HK-2 (cell line): ENCODE measurements around the gene ISYNA1.

Source experiments
- DNase-seq: peaks from one replicate; pipeline ENCODE4 v3.0.0-alpha.2; 2018; ENCODE audit not compliant: unreplicated experiment

ISYNA1 gene

DNA sequence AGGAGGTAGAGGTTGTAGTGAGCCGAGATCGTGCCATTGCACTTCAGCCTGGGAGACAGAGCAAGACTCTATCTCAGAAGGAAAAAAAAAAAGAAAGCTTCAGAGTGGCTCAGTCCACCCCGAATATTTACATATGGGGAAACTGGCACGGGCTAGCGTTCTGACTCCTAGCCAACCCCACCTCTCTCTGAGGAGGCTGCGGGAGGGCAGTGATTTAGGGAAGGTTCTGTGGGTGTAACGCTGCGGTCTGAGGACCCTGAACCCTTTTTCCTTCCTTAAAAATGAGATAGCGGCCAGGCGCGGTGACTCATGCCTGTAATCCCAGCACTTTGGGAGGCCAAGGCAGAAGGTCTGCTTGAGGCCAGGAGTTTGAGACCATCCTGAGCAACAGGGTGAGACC, 45.5 kb downstream of the ISYNA1 start:
- DNase-seq = no peak

DNA sequence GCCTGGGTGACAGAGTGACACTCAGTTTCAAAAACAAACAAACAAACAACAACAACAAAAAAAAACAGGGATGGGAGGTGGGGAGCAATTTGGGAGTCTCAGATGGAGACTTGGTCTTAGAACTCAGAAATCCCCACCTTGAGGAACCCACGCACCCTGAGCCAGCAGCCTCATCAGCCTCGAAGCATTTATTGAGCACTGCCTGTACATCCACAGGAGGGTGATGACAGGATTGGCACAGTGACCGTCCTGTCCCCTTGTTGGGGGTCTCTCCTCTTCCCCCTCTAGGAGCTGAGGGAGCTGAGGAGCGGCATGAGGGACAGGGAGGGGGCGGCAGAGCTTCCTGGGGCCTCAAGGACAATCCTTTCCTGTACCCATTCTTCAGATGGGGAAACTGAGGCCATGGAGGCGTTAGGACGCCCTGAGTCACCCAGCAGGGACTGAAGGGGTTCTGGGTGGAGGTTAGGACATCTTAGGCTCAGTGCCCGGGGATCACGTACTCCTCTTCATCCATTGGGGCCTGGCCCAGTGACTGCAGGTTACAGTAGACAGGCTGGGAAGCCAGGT, 46.3 kb downstream of the ISYNA1 start:
- DNase-seq = no peak

DNA sequence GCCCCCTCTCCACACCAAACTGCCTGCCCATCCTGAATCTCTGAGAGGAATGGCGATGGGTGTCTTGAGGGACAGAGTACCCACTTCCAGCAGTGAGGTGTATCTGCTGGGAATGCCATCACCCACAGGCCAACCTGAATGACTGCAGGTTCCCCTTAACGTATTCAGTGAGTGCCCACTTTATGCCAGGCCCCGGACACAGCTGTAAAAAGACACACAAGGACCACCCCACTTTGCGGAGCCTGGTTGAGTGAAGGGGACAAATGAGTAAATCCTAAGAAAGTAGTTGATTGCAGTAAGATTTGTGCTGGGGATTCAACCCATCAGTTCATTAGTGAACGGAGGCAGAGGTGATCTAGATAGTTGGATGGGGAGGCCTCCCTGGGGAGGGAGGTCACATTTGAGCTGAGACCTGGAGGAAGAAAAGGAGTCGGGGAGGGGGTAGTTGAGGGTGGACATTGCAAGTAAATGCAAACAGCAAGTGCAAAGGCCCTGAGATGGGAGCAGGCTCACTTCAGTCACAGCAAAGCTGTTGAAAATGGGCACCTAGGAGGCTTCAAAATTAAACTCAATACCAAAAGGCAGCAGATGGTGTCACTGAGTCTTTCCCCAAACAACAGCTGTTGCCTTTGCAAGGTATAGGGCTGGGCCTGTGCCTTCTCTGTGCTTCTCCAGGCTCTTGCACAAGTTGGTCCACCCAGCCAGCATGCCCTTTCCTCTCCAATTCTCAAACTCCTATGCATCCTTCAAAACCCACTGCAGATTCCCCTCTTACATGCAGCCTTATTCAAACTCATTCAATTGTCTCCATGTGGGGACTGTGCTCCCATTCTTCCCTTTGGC, 47.6 kb downstream of the ISYNA1 start:
- DNase-seq = no peak

- no peak for DNase-seq
Measured at GRCh38 chr19:18389726-18390064, 48.2 kb downstream of the ISYNA1 start.

DNA sequence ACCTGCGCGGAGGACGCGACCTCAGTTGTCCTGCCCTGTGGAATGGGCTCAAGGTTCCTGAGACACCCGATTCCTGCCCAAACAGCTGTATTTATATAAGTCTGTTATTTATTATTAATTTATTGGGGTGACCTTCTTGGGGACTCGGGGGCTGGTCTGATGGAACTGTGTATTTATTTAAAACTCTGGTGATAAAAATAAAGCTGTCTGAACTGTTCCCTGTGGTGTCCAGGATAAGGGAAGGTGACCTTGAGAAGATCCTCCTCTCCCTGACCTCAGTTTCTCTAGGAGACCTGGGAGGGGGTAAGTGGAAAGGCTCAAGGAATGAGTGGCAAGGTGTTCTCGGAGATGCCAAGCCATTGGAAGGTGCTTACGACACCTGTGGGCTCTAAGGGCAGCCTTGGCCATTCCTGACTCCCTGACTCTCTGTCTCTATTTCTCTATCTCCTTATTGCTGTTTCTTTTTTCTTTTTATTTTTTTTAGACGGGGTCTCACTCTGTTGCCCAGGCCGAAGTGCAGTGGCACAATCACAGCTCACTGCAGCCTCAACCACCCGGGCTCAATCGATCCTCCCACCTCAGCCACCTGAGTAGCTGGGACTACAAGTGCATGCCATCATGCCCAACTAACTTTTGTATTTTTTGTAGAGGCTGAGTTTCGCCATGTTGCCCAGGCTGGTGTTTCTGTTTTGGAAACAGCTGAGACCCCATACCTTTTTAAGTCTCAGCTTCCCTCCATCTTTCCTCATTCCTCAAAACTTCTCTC, 48.8 kb downstream of the ISYNA1 start:
- DNase-seq = no peak

DNA sequence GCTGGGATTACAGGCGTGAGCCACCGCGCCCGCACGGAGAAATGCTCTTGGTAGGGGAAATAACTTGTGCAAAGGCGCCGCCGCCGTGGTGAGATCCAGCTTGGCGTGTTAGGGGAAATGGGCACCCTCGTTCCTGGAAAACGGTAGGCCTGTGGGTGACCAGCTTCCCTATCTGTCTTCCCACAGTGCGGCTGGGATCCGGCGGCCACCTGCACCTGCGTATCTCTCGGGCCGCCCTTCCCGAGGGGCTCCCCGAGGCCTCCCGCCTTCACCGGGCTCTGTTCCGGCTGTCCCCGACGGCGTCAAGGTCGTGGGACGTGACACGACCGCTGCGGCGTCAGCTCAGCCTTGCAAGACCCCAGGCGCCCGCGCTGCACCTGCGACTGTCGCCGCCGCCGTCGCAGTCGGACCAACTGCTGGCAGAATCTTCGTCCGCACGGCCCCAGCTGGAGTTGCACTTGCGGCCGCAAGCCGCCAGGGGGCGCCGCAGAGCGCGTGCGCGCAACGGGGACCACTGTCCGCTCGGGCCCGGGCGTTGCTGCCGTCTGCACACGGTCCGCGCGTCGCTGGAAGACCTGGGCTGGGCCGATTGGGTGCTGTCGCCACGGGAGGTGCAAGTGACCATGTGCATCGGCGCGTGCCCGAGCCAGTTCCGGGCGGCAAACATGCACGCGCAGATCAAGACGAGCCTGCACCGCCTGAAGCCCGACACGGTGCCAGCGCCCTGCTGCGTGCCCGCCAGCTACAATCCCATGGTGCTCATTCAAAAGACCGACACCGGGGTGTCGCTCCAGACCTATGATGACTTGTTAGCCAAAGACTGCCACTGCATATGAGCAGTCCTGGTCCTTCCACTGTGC, 49.6 kb downstream of the ISYNA1 start:
- peak; percentile 77 for DNase-seq

DNA sequence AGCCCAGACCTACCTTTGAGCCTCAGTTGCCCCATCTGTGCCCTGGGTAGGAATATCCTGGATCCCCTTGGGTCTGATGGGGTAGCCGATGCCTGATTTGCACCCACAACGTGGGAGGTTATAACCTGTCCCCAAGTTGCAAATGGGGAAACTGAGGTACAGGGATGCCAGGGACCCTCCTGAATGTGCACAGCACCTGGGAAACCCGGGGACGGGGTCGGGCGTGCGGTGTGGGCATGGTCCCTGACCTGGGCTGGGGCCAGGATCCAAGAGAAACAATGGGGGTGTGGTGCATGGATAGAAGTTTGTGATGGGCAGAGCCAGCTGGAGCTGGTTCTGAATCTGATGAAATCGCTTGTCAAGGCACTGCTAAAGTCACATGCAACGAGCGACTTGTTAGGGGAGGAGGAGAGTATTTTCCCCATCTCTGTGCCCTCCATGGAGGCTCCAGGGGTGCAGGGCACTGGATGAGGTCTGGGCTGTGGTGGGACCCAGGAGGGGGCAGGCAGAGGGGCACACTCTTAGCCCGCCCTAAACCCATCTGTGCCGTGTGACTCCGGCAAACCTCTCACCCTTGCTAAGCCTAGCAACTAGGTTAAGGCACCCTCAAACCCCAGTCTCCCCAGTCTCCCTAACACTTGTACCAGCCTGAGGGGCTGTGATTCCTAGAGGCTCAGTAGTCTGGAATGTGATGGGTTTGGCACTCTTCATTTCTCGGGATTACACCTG, 51.2 kb downstream of the ISYNA1 start:
- DNase-seq = no peak

DNA sequence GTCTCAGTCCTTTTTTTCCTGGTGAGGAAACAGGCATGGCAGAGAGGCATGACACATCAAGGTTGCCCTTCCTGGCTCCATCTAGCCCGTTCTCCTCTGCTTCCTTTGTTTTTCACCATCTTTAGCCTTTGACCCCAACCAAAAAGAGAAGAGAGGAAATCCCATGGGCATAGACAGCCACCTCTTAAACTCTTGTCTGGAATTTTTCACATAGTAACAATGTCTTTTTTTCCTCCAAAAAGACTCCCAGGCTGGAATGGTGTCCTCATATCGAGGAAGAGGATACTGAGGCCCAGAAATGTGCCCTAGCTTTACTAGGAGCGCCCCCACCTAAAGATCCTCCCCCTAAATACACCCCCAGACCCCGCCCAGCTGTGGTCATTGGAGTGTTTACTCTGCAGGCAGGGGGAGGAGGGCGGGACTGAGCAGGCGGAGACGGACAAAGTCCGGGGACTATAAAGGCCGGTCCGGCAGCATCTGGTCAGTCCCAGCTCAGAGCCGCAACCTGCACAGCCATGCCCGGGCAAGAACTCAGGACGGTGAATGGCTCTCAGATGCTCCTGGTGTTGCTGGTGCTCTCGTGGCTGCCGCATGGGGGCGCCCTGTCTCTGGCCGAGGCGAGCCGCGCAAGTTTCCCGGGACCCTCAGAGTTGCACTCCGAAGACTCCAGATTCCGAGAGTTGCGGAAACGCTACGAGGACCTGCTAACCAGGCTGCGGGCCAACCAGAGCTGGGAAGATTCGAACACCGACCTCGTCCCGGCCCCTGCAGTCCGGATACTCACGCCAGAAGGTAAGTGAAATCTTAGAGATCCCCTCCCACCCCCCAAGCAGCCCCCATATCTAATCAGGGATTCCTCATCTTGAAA, 52.0 kb downstream of the ISYNA1 start, which contains the start of gene GDF15:
GDF15 (plus strand) TSS at position 484 of the 868 bp plus-strand sequence; CDS start at position 516, 32 bp downstream.
- peak; percentile 89 for DNase-seq

DNA sequence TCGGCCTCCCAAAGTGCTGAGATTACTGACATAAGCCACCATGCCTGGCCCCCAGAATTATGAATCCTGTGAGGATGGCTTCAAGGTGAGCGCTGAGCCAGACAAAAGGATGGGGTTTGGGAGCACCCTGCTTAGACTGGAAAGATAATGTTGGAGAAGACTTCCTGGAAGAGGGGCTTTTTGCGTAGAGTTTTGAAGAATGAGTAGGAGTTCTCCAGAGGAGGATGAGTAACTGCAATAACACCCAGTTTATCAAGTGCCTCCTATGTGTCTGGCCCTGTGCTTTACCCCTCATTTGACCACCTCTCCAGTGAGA, 52.6 kb downstream of the ISYNA1 start:
- no peak for DNase-seq

- DNase-seq = no peak
Measured at GRCh38 chr19:18384775-18385174, 53.2 kb downstream of the ISYNA1 start.
